ENCODE results near the gene HDAC3.

DNA sequence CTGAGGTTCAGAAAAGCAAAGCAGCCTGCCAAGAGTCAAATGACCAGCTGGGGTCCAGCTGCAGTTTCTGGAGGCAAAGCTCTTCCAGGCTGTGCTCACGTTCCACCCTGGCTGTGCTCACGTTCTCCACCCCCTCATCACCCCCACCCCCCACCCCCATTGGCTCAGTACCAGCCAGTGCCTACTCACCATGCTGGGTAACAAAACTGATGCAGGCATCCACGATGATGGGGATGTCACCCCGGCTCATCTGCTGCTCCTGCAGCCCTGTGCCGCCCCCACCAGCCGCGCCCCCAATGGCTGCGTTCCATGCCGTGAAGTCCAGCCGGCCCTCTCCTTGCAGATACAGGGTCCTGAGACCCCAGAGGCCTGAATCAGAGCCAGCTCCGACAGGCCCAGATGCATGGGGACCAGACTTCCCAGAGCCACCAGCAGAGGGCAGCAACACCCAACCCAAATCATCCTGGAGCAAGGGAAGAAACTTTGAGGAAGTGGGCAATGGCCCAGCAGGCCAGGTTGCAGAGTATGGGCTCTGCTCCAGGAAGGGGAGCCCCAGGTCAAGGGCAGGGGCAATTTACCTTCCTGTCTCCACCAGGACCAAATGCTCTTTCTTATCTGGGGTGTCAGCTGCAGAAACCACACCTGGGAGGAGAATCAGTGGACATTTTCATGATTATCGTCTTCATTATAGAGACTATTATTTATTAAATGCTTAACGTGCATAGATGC, 28.2 kb upstream of the HDAC3 start:
- TF ChIP-seq, protein P1, sequence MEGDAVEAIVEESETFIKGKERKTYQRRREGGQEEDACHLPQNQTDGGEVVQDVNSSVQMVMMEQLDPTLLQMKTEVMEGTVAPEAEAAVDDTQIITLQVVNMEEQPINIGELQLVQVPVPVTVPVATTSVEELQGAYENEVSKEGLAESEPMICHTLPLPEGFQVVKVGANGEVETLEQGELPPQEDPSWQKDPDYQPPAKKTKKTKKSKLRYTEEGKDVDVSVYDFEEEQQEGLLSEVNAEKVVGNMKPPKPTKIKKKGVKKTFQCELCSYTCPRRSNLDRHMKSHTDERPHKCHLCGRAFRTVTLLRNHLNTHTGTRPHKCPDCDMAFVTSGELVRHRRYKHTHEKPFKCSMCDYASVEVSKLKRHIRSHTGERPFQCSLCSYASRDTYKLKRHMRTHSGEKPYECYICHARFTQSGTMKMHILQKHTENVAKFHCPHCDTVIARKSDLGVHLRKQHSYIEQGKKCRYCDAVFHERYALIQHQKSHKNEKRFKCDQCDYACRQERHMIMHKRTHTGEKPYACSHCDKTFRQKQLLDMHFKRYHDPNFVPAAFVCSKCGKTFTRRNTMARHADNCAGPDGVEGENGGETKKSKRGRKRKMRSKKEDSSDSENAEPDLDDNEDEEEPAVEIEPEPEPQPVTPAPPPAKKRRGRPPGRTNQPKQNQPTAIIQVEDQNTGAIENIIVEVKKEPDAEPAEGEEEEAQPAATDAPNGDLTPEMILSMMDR (conservative IDR thresholded peaks at IDR 0.05 in 1 of 2, IDR thresholded peaks at IDR 0.05 in 1 of 2; ENCODE audit: extremely low read depth in 1 of 2, insufficient read depth in 1 of 2, low read depth in 1 of 2, low read length in 2 of 2), result peak; percentile 84 to 91
- no peak for TF ChIP-seq EZH2 (IDR thresholded peaks at IDR 0.05; ENCODE audit: borderline replicate concordance, low read length)
